CD4-positive, alpha-beta T cell treated with Interleukin-6 at 100 ng/mL for 8 hours (primary cell): ENCODE measurements around the gene MC3R.

ENCODE experiments used
- DNase-seq: peaks from one replicate; pipeline ENCODE4 v3.0.0-alpha.2; 2020; ENCODE audit warnings: mixed read lengths, low spot score

MC3R gene

DNA sequence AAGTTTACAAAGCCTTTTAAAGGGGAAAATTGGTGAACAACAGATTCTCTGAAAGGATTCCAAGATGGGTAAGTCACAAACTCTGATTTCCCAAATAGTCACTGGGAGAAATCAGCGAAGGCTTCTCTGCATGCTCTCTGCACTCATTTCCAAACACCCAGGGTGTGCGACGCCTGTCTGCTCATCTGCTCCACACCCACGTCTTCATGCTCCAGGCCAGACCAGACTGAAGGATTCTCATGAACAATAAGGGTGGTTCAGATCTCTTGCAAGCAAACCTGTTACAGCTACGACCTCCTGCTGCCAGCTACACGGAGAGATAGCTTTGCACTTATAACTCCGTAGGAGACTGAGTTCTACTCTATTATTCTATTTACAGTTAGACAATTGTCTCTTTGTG, 1.4 kb downstream of the MC3R start:
- DNase-seq: no peak

- DNase-seq: no peak
These were observed 9.1 kb downstream of the MC3R start for GRCh38 chr20:56257604-56258003.

- no peak for DNase-seq
These were observed 11.4 kb downstream of the MC3R start for GRCh38 chr20:56259948-56260347.

- no peak for DNase-seq
These were observed 20.0 kb downstream of the MC3R start for GRCh38 chr20:56268536-56268935.

DNA sequence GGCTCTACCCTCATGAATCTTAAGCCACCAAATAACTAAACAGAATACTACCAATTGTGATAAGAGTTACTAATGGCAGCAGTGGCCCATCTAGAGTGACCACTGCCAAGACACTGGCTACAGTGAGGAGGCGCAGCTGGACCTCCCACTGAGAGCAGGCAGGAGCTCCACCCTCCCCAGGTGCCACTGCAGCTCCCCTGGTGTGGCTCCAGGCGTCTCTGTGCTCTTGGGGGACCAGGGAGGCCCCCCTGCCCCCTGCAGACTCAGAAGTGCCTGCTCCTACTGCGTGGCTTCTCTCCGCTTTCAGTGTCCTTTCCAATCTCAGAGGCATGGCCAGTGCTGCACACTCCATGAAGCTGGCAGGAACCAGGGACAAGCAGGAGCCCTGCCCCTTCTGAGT, 23.4 kb downstream of the MC3R start:
- DNase-seq: no peak

GRCh38 chr20:56273491-56273890, 25.0 kb downstream of the MC3R start:
- DNase-seq: no peak

DNA sequence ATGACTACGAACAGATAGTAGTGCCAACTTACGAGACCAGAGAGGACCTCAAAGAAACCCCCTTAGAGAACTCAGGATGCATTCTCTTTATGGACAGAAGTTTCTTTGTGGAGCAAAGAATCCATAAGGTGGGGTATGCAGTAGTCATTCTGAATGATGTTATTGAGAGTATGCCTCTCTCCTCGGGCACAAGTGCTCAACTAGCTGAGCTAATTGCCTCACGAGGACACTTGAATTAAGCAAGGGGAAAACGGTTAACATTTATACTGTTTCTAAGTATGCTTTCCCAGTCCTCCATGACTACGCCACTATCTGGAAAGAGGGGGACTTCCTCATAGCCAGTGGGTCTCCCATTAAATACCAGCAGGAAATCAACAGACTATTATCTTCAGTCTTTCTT, 25.6 kb downstream of the MC3R start:
- DNase-seq: no peak

DNA sequence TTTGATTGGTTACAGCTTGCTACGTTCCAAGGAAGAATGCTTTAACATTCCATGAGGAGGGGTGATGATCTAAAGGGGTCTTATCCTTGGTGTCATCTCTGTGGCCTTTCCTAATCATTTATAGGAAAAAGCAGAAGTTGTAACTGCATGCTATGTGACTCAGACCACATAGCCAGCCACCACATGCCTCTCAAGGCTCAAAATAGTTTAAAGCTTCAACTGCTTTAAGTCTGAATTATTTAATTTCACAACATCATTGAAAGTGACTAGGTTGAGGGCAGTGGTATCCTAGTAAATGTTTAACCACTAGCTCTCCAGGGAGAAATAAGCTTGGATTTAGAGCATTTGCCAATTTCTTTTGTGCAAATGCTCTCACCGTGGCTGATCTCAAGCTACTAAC, 29.7 kb downstream of the MC3R start:
- DNase-seq: no peak

- no peak for DNase-seq
These were observed 37.0 kb downstream of the MC3R start for GRCh38 chr20:56285496-56285895.

DNA sequence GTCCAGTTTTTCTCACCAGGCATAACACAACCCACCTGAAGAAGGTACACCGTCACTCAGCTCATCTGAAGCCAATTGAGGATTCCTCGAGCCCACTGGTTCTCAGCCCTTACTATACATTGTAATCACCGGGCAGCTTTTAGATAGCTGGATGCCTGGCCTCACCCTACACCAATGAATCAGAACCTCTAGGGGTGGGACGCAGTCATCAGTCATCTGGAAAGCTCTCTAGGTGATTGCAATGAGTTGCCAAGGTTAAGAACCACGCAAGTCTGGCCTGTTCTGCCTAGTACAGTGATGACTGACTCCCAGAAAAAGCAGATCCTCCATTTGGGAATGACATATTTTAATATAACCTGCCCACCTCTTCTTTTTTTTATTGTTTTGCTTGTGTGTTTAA, 41.1 kb downstream of the MC3R start:
- no peak for DNase-seq

DNA sequence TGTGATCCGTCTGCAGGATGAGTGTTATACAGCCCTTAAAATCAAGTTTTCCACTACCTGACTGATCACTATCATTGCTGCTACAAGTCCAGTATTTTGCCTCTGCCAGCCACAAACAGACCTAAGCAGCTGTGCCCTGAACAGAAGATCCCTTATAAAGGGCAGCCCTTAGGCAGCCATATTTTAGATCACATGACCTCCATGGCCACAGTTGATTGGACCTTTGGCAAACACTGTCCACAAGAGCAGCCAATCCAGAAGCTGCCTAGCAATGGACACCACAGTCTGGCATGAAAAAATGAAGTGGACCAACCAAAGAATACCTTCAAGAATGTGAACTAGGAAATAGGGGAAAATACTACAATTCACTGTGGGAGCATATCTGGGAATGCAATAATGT, 50.8 kb downstream of the MC3R start:
- no peak for DNase-seq
